K562 (cell line): ENCODE results near the gene FRMD4A. TPM values are rescaled to one million over a fixed set of nuclear protein-coding genes. Genes with fewer than 3 reads are reported as not detected.

ENCODE experiments used
- ATAC-seq: fragments of 200-7000 bp; cut with Tn5 transposase; 3 replicates; pipeline ENCODE4 v1.9.1; 2020; ENCODE audit warnings: moderate library complexity
- BruUV-seq: library from RNA; stranded (reverse); fragments of 400-500 nt; replicated peaks from 2 replicates; lab custom pipeline; 2021; lab: Mats Ljungman, UMichigan
- CTCF ChIA-PET: fragments of 300-600 bp; formaldehyde crosslinking; extraction: SDS; loops from one replicate; lab custom pipeline; 2021; ENCODE audit warnings: low intra/inter-chr PET ratio; lab: Yijun Ruan, JAX
- POLR2A ChIA-PET: fragments of 300-600, 350-650 bp; sonication (Branson Sonifier 250); formaldehyde crosslinking; extraction: SDS; loops from one replicate; lab custom pipeline; 2021; ENCODE audit warnings: antibody characterized with exemption, inconsistent platforms; lab: Yijun Ruan, JAX
- DNase-seq, 4 experiments: peaks; one replicate each; pipeline versions ENCODE4 v3.0.0 to v3.0.0-alpha.2; 2011 to 2018; ENCODE audit warnings: low spot score in 3 of 4, mixed read lengths in 3 of 4; ENCODE audit errors: extremely low read depth in 1 of 4
- FAIRE-seq: peaks from 2 replicates; lab custom pipeline; 2011; peaks lifted over from hg19 to GRCh38; lab: Jason Lieb, UNC
- H2AFZ ChIP-seq: 2 replicates; pipeline ENCODE4 v1.6.0; 2011; ENCODE audit warnings: low read depth, low read length, control low read depth, inconsistent platforms
- H3K27ac ChIP-seq: fragments of 200-600 bp; 3 replicates; pipeline ENCODE4 v1.8.0; 2011; ENCODE audit warnings: low read depth, mild to moderate bottlenecking, control low read depth, inconsistent platforms, low read length, moderate library complexity, mixed read lengths; ENCODE audit errors: extremely low read depth
- H3K27me3 ChIP-seq, 2 experiments: fragments of 300-600 bp in 1 of 2; 2 replicates in 1 of 2; 3 replicates in 1 of 2; pipeline versions ENCODE4 v1.6.0 to v1.8.0; 2011; ENCODE audit warnings: inconsistent platforms in 2 of 2, low read length in 2 of 2, mild to moderate bottlenecking in 1 of 2, mixed read lengths in 1 of 2, moderate library complexity in 1 of 2; ENCODE audit not compliant: control insufficient read depth in 2 of 2, insufficient read depth in 2 of 2
- H3K36me3 ChIP-seq: fragments of 300-600 bp; 3 replicates; pipeline ENCODE4 v1.8.0; 2011; ENCODE audit warnings: mild to moderate bottlenecking, low read length, inconsistent platforms; ENCODE audit not compliant: control insufficient read depth, insufficient read depth
- H3K4me1 ChIP-seq, 2 experiments: fragments of 200-600 bp in 1 of 2; replicated peaks in 1 of 2; 2 replicates in 1 of 2; 3 replicates in 1 of 2; pipeline versions ENCODE4 v1.5.1 to v1.8.0; 2011; ENCODE audit warnings: inconsistent platforms in 2 of 2, low read length in 2 of 2, mild to moderate bottlenecking in 1 of 2, mixed read lengths in 1 of 2, moderate library complexity in 1 of 2; ENCODE audit not compliant: control insufficient read depth in 2 of 2, insufficient read depth in 2 of 2
- H3K4me2 ChIP-seq: 2 replicates; pipeline ENCODE4 v1.6.1; 2011; ENCODE audit warnings: low read length, control low read depth, inconsistent platforms, mixed read lengths; ENCODE audit not compliant: insufficient read depth
- H3K4me3 ChIP-seq: fragments of 200-600 bp; sonication (generic), shearing (Covaris generic); 2 replicates; pipeline ENCODE4 v1.5.1; 2016; ENCODE audit warnings: control low read depth, inconsistent platforms
- H3K79me2 ChIP-seq: fragments of 200-600 bp; 3 replicates; pipeline ENCODE4 v1.8.0; 2011; ENCODE audit warnings: low read length, inconsistent platforms; ENCODE audit not compliant: control insufficient read depth, insufficient read depth
- H3K9ac ChIP-seq, 2 experiments: 2 replicates each; pipeline versions ENCODE4 v1.6.0 to v1.6.1; 2011; ENCODE audit warnings: low read depth in 2 of 2, low read length in 2 of 2, control low read depth in 1 of 2, inconsistent platforms in 1 of 2, mild to moderate bottlenecking in 1 of 2, mixed read lengths in 1 of 2; ENCODE audit not compliant: insufficient read depth in 1 of 2
- H3K9me1 ChIP-seq: one replicate; pipeline ENCODE4 v1.6.0; 2011; ENCODE audit warnings: inconsistent platforms, mild to moderate bottlenecking, low read length, moderate library complexity; ENCODE audit not compliant: control insufficient read depth, insufficient read depth
- H3K9me3 ChIP-seq: replicated peaks from 2 replicates; pipeline ENCODE4 v1.5.1; 2011; ENCODE audit warnings: low read depth, low read length, inconsistent platforms; ENCODE audit not compliant: control insufficient read depth, insufficient read depth
- H4K20me1 ChIP-seq: replicated peaks from 2 replicates; pipeline ENCODE4 v1.6.1; 2011; ENCODE audit warnings: low read length, inconsistent platforms, mixed read lengths; ENCODE audit not compliant: control insufficient read depth, insufficient read depth
- BRF1 ChIP-seq: IDR thresholded peaks from 3 replicates; pipeline ENCODE4 v1.6.1; 2011; ENCODE audit warnings: borderline replicate concordance, mild to moderate bottlenecking; ENCODE audit not compliant: insufficient read length; ENCODE audit errors: extremely low read depth
- ELF4 ChIP-seq: fragments of 450-650 bp; formaldehyde crosslinking; IDR thresholded peaks from 2 replicates; pipeline ENCODE4 v1.4.0; 2022; ENCODE audit warnings: missing genetic modification characterization
- MTF1 ChIP-seq: fragments of 250-450 bp; sonication (Bioruptor Pico); IDR thresholded peaks from 2 replicates; pipeline ENCODE4 v1.9.0; 2021; ENCODE audit warnings: moderate library complexity, mild to moderate bottlenecking, inconsistent platforms, borderline replicate concordance
- NR0B1 ChIP-seq: fragments of 450-650 bp; IDR thresholded peaks from one replicate; pipeline ENCODE4 v1.6.1; 2018; ENCODE audit warnings: mild to moderate bottlenecking, moderate library complexity; ENCODE audit not compliant: partially characterized antibody
- POU5F1 ChIP-seq: fragments of 150-350 bp; IDR thresholded peaks from 2 replicates; pipeline ENCODE4 v1.6.1; 2014; ENCODE audit warnings: borderline replicate concordance, low read length, low read depth, mild to moderate bottlenecking; ENCODE audit not compliant: partially characterized antibody
- RBM25 ChIP-seq: fragments of 200-400 bp; formaldehyde crosslinking; IDR thresholded peaks from 2 replicates; pipeline ENCODE4 v1.6.1; 2018; ENCODE audit warnings: low read length, low read depth, moderate library complexity; ENCODE audit not compliant: severe bottlenecking
- SNIP1 ChIP-seq: fragments of 450-650 bp; IDR thresholded peaks from 2 replicates; pipeline ENCODE4 v1.7.1; 2017; ENCODE audit warnings: low read depth, mild to moderate bottlenecking
- TFAM ChIP-seq: fragments of 250-450 bp; sonication (Bioruptor Pico); conservative IDR thresholded peaks from 2 replicates; pipeline ENCODE4 v1.5.0; 2021; ENCODE audit warnings: mild to moderate bottlenecking, moderate library complexity
- TFE3 ChIP-seq: fragments of 450-650 bp; formaldehyde crosslinking; IDR thresholded peaks from 2 replicates; pipeline ENCODE4 v1.4.0; 2020; ENCODE audit warnings: mild to moderate bottlenecking, mixed read lengths
- THAP12 ChIP-seq: fragments of 250-450 bp; sonication (Bioruptor Pico); IDR thresholded peaks from 2 replicates; pipeline ENCODE4 v1.9.0; 2021; ENCODE audit warnings: mild to moderate bottlenecking, inconsistent platforms
- ZBTB17 ChIP-seq: fragments of 450-650 bp; formaldehyde crosslinking; IDR thresholded peaks from 2 replicates; pipeline ENCODE4 v1.4.0; 2020; ENCODE audit warnings: mild to moderate bottlenecking
- ZNF165 ChIP-seq: fragments of 250-450 bp; sonication (Bioruptor Pico); IDR thresholded peaks from 2 replicates; pipeline ENCODE4 v1.4.0; 2020; ENCODE audit warnings: borderline replicate concordance
- WGBS: fragments of 100-300 bp; shearing (Covaris generic); methylation state at CpG from one replicate; pipeline ENCODE4 v1.1.6; 2016; ENCODE audit warnings: low coverage, mixed read lengths; ENCODE audit not compliant: insufficient coverage; ENCODE audit errors: missing lambda C conversion rate; 5-methylcytosine and 5-hydroxymethylcytosine counted together
- in situ Hi-C: fragments of 300-500 bp; cut with MboI; formaldehyde crosslinking; loops from 4 replicates; pipeline ENCODE4 v1.15.0; 2018; ENCODE audit warnings: inconsistent platforms, mixed read lengths
- intact Hi-C: fragments of 100-400 bp; cut with micrococcal nuclease; formaldehyde crosslinking; loops from 2 replicates; pipeline ENCODE4 v1.14.2; 2022
- polyA plus RNA-seq, 8 experiments: library from polyadenylated mRNA; depleted of rRNA in 4 of 8; stranded (reverse) in 5 of 8; unstranded in 3 of 8; fragments of >200 nt; fragmentation: Nextera tagmentation in 2 of 8; fragmentation: Illumina TruSeq in 1 of 8; extraction: Ambion mirVana in 2 of 8; extraction: Trizol in 1 of 8; gene quantifications; 2 replicates each; pipeline versions ENCODE4 v1.2.1 to v1.2.3, GENCODE V29; 2011 to 2014; ENCODE audit warnings: inconsistent platforms in 1 of 8, missing spikeins in 1 of 8
- total RNA-seq, 7 experiments: library from RNA; depleted of rRNA in 6 of 7; stranded (reverse); fragments of >200 nt in 6 of 7; fragmentation: Illumina TruSeq in 2 of 7; extraction: Trizol in 2 of 7; gene quantifications; 2 replicates each; pipeline versions ENCODE4 v1.2.1 to v1.2.3, GENCODE V29; 2011 to 2021; ENCODE audit warnings: low replicate concordance in 1 of 7

Gene FRMD4A
- total and polyA plus RNA-seq, 9 of the 15 experiments (the other 6 are each of a cell fraction or from before 2014, with no cell fraction given): 0.80 to 5.2 (median 3.0) TPM

GRCh38 chr10:13750299-13751190 lies 580.2 kb downstream of the FRMD4A start:
- H3K4me2 ChIP-seq: no peak overlapping the region
- ChIA-PET POLR2A (interaction anchor here (1.0 to 1.3 kb wide), 2 partner anchors 12 to 20 kb away, joined by 3 to 4 read pairs; no protein-coding TSS in a partner anchor), CTCF (no interaction called here)
- H3K9me1 ChIP-seq: no peaks in the 10 kb centered on the region
- WGBS: 2% methylated on average over 11 of the region's 11 CpGs
- no peaks in the 10 kb centered on the region for H3K79me2 ChIP-seq
- H3K36me3 ChIP-seq: no peaks in the 10 kb centered on the region
- peaks cover 29 to 37% of the 10 kb centered on the region in 2 experiments for H3K27me3 ChIP-seq
- no peaks in the 10 kb centered on the region for H3K4me1 ChIP-seq
- no TSS peak for BruUV-seq
- H3K9ac ChIP-seq: no peak overlapping the region
- H2AFZ ChIP-seq: no peak overlapping the region
- intact Hi-C loops (no loop called here), in situ Hi-C loops (no loop called here)
- no peak overlapping the region for H3K4me3 ChIP-seq
- H3K9me3 ChIP-seq: no peaks in the 10 kb centered on the region
- H3K27ac ChIP-seq: no peak overlapping the region
- ATAC-seq: no peak
- H4K20me1 ChIP-seq: no peaks in the 10 kb centered on the region
- no peak for FAIRE-seq
- no peak for DNase-seq
- TF ChIP-seq POU5F1 (no peak), RBM25 (no peak), THAP12 (CRISPR knock-in tag) (no peak), TFAM (no peak), ZNF165 (CRISPR knock-in tag) (no peak), ZBTB17 (no peak), BRF1 (no peak), ELF4 (CRISPR knock-in tag) (no peak), SNIP1 (no peak), NR0B1 (no peak), TFE3 (CRISPR knock-in tag) (no peak), MTF1 (CRISPR knock-in tag) (no peak)
